ENCODE measurements around the gene PSMD2. TPM values are rescaled to one million over a fixed set of nuclear protein-coding genes. Genes with fewer than 3 reads are reported as not detected.

Gene PSMD2
- total and polyA plus RNA-seq, 4 donors: 77.5 to 213 (median 161) TPM

GRCh38 chr3:184275381-184275701, 23.7 kb upstream of the PSMD2 start:
- Histone ChIP-seq H3K36me3 (ENCODE audit: control insufficient read depth in 4 of 4, insufficient read depth in 3 of 4, low read depth in 1 of 4, low read length in 3 of 4) (no peaks in the 10 kb centered on the region), H3K27ac (ENCODE audit: low read depth in 1 of 2, low read length in 2 of 2) (no peak overlapping the region), H3K4me1 (ENCODE audit: control insufficient read depth in 4 of 4, insufficient read depth in 4 of 4, low read length in 3 of 4) (peaks cover 0 to 5% (median 0%) of the 10 kb centered on the region in 4 donors), H3K4me3 (ENCODE audit: low read depth in 1 of 3, low read length in 3 of 3) (no peak overlapping the region), H3K27me3 (ENCODE audit: control insufficient read depth in 4 of 4, insufficient read depth in 4 of 4, low read length in 3 of 4) (peaks cover 0 to 6% (median 3%) of the 10 kb centered on the region in 4 donors), H3K9ac (ENCODE audit: low read depth in 1 of 2, low read length in 2 of 2) (no peak overlapping the region), H3K9me3 (ENCODE audit: control insufficient read depth in 4 of 4, low read length in 3 of 4) (no peaks in the 10 kb centered on the region)
- TF ChIP-seq MAX (IDR thresholded peaks at IDR 0.05): no peak
- no peak for TF ChIP-seq NR2F2 (IDR thresholded peaks at IDR 0.05)
- TF ChIP-seq FOXA1 (IDR thresholded peaks at IDR 0.05): no peak
- TF ChIP-seq, protein P1, sequence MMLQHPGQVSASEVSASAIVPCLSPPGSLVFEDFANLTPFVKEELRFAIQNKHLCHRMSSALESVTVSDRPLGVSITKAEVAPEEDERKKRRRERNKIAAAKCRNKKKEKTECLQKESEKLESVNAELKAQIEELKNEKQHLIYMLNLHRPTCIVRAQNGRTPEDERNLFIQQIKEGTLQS (IDR thresholded peaks at IDR 0.05): no peak
- no peak for TF ChIP-seq TAF1 (conservative IDR thresholded peaks at IDR 0.05)
- no peak for TF ChIP-seq HNF4G (IDR thresholded peaks at IDR 0.05)
- TF ChIP-seq YY1 (IDR thresholded peaks at IDR 0.05): no peak
- TF ChIP-seq EGR1 (IDR thresholded peaks at IDR 0.05; ENCODE audit: low read depth in 2 of 2): no peak
- TF ChIP-seq REST (IDR thresholded peaks at IDR 0.05): no peak
- no peak for TF ChIP-seq SP1 (IDR thresholded peaks at IDR 0.05)
- no peak for TF ChIP-seq JUND (IDR thresholded peaks at IDR 0.05)
- no peak for TF ChIP-seq RXRA (IDR thresholded peaks at IDR 0.05)
- TF ChIP-seq ZBTB33 (IDR thresholded peaks at IDR 0.05): no peak
- TF ChIP-seq RAD21 (IDR thresholded peaks at IDR 0.05): no peak
- no peak for DNase-seq (ENCODE audit: low spot score)
- 73% methylated on average over 12 of the region's 12 CpGs for WGBS

DNA sequence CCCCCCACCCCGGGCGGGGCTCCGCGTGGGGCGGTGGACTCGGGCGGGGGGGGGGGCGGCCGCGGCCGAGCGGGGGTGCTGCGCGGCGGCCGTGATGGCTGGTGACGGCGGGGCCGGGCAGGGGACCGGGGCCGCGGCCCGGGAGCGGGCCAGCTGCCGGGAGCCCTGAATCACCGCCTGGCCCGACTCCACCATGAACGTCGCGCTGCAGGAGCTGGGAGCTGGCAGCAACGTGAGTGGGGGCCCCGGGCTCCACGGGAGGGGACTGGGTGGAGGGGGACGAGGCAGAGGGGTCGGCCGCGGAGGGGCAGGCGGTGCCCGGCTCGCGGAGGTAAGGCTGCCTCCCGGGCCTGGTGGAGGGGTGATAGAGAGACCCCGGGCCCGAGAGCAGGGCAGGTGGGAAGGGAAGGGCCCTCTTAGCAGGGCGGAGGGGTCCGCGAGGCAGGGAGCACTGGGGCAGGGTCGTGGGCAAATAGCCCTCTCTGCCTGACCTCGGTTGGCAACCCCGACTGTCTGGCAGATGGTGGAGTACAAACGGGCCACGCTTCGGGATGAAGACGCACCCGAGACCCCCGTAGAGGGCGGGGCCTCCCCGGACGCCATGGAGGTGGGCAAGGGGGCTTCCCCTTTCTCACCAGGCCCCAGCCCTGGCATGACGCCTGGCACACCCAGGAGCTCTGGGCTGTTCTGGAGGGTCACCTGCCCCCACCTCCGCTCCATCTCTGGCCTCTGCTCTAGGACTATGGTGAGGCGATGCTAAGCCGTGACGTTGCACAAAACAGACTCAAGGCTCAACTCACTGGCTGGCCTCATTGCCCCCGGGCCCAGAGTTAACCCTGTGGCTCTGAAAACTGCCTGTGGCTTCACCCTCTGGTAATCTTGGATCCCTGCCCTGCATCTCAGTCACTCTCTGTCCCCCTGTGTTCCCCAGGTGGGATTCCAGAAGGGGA, 22.8 kb upstream of the PSMD2 start, which contains the start of gene ECE2:
Gene ECE2, plus strand, starts transcription at position 62 of the 950 bp plus-strand sequence. Its CDS starts 132 bp downstream, at position 194.
- WGBS: 18% methylated on average over 65 of the region's 65 CpGs
- no peak within 1 kb of the TSS for H3K9ac ChIP-seq (ENCODE audit: low read depth in 1 of 2, low read length in 2 of 2)
- peak within 1 kb of the TSS in 1 of 3 donors; percentile 5 for H3K4me3 ChIP-seq (ENCODE audit: low read depth in 1 of 3, low read length in 3 of 3)

More for the DNA sequence above, 22.8 kb upstream of the PSMD2 start, which contains the start of gene ECE2:
- H3K27me3 ChIP-seq (ENCODE audit: control insufficient read depth in 4 of 4, insufficient read depth in 4 of 4, low read length in 3 of 4): peaks cover 0 to 6% (median 3%) of the 10 kb centered on the region in 4 donors
- no peak for DNase-seq (ENCODE audit: low spot score)
- no peaks in the 10 kb centered on the region for H3K9me3 ChIP-seq (ENCODE audit: control insufficient read depth in 4 of 4, low read length in 3 of 4)
- TF ChIP-seq YY1 (IDR thresholded peaks at IDR 0.05) (no peak), EGR1 (IDR thresholded peaks at IDR 0.05; ENCODE audit: low read depth in 2 of 2) (no peak), HNF4A (conservative IDR thresholded peaks at IDR 0.05) (no peak), MAX (IDR thresholded peaks at IDR 0.05) (no peak), REST (IDR thresholded peaks at IDR 0.05) (no peak), NR2F2 (IDR thresholded peaks at IDR 0.05) (no peak)
- TF ChIP-seq, protein P2, sequence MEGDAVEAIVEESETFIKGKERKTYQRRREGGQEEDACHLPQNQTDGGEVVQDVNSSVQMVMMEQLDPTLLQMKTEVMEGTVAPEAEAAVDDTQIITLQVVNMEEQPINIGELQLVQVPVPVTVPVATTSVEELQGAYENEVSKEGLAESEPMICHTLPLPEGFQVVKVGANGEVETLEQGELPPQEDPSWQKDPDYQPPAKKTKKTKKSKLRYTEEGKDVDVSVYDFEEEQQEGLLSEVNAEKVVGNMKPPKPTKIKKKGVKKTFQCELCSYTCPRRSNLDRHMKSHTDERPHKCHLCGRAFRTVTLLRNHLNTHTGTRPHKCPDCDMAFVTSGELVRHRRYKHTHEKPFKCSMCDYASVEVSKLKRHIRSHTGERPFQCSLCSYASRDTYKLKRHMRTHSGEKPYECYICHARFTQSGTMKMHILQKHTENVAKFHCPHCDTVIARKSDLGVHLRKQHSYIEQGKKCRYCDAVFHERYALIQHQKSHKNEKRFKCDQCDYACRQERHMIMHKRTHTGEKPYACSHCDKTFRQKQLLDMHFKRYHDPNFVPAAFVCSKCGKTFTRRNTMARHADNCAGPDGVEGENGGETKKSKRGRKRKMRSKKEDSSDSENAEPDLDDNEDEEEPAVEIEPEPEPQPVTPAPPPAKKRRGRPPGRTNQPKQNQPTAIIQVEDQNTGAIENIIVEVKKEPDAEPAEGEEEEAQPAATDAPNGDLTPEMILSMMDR (IDR thresholded peaks at IDR 0.05; ENCODE audit: low read depth, low read length, missing input control): no peak
- H3K36me3 ChIP-seq (ENCODE audit: control insufficient read depth in 4 of 4, insufficient read depth in 3 of 4, low read depth in 1 of 4, low read length in 3 of 4): no peaks in the 10 kb centered on the region
- H3K27ac ChIP-seq (ENCODE audit: low read depth in 1 of 2, low read length in 2 of 2): no peak within 1 kb of the TSS
- H3K4me1 ChIP-seq (ENCODE audit: control insufficient read depth in 4 of 4, insufficient read depth in 4 of 4, low read length in 3 of 4): peaks cover 0 to 5% (median 0%) of the 10 kb centered on the region in 4 donors
